OCI-LY1 (cell line): Measurements from ENCODE around the gene ARHGAP10.

Experiments used
- H2AFZ ChIP-seq: fragments of 200-600 bp; sonication (generic), shearing (Covaris generic); 2 replicates; pipeline ENCODE4 v1.6.0; 2014; ENCODE audit warnings: antibody characterized with exemption, mild to moderate bottlenecking, low read length
- H3F3A ChIP-seq: fragments of 200-600 bp; sonication (generic), shearing (Covaris generic); 2 replicates; pipeline ENCODE4 v1.6.0; 2014; ENCODE audit warnings: mild to moderate bottlenecking, antibody characterized with exemption, low read length, moderate library complexity; ENCODE audit not compliant: insufficient read depth
- H3K27ac ChIP-seq: fragments of 200-600 bp; sonication (generic); 2 replicates; pipeline ENCODE4 v1.5.1; 2014; ENCODE audit warnings: low read length, mixed run types, mild to moderate bottlenecking, low read depth; ENCODE audit not compliant: poor library complexity, severe bottlenecking
- H3K27me3 ChIP-seq: fragments of 200-600 bp; sonication (generic); 2 replicates; pipeline ENCODE4 v1.6.0; 2014; ENCODE audit warnings: antibody characterized with exemption, mild to moderate bottlenecking, low read length, moderate library complexity; ENCODE audit not compliant: insufficient read depth
- H3K36me3 ChIP-seq: fragments of 200-600 bp; sonication (generic); 2 replicates; pipeline ENCODE4 v1.6.1; 2014; ENCODE audit warnings: mild to moderate bottlenecking, antibody characterized with exemption, low read length, moderate library complexity, mixed read lengths; ENCODE audit not compliant: insufficient read depth
- H3K4me1 ChIP-seq: fragments of 200-600 bp; sonication (generic); 2 replicates; pipeline ENCODE4 v1.5.1; 2014; ENCODE audit warnings: mild to moderate bottlenecking, low read length, moderate library complexity; ENCODE audit not compliant: insufficient read depth, severe bottlenecking
- H3K4me2 ChIP-seq: fragments of 200-600 bp; sonication (generic), shearing (Covaris generic); 2 replicates; pipeline ENCODE4 v1.6.1; 2014; ENCODE audit warnings: low read length
- H3K4me3 ChIP-seq: fragments of 200-600 bp; sonication (generic); 2 replicates; pipeline ENCODE4 v1.5.1; 2014; ENCODE audit warnings: low read length, low read depth, mild to moderate bottlenecking, mixed read lengths; ENCODE audit not compliant: poor library complexity, severe bottlenecking
- H3K79me2 ChIP-seq: fragments of 200-600 bp; shearing (Covaris generic); 2 replicates; pipeline ENCODE4 v1.6.1; 2016; ENCODE audit warnings: mixed run types, low read length, mixed read lengths; ENCODE audit not compliant: insufficient read depth
- H3K9ac ChIP-seq: fragments of 200-600 bp; sonication (generic), shearing (Covaris generic); 2 replicates; pipeline ENCODE4 v1.6.1; 2014; ENCODE audit warnings: mild to moderate bottlenecking, low read length, mixed read lengths
- H3K9me2 ChIP-seq: fragments of 200-600 bp; sonication (generic), shearing (Covaris generic); 2 replicates; pipeline ENCODE4 v1.6.1; 2014; ENCODE audit warnings: low read depth, mild to moderate bottlenecking, low read length, mixed read lengths
- H3K9me3 ChIP-seq: fragments of 200-600 bp; shearing (Covaris generic); 2 replicates; pipeline ENCODE4 v1.6.1; 2014; ENCODE audit warnings: low read length, mixed read lengths
- H4K20me1 ChIP-seq: fragments of 200-600 bp; sonication (generic), shearing (Covaris generic); 2 replicates; pipeline ENCODE4 v1.6.0; 2016; ENCODE audit warnings: mild to moderate bottlenecking, low read length; ENCODE audit not compliant: insufficient read depth
- EZH2 ChIP-seq: fragments of 200-600 bp; sonication (generic), shearing (Covaris generic); IDR thresholded peaks from 2 replicates; pipeline ENCODE4 v1.8.0; 2017; ENCODE audit warnings: borderline replicate concordance, mixed run types, mild to moderate bottlenecking, antibody characterized with exemption, low read length, moderate library complexity, mixed read lengths
- TF ChIP-seq, protein P1 (sequence below): fragments of 200-600 bp; sonication (generic), shearing (Covaris generic); IDR thresholded peaks from 2 replicates; pipeline ENCODE4 v1.5.1; 2017; ENCODE audit warnings: mild to moderate bottlenecking, antibody characterized with exemption, low read length, moderate library complexity, mixed read lengths

ARHGAP10 gene

DNA sequence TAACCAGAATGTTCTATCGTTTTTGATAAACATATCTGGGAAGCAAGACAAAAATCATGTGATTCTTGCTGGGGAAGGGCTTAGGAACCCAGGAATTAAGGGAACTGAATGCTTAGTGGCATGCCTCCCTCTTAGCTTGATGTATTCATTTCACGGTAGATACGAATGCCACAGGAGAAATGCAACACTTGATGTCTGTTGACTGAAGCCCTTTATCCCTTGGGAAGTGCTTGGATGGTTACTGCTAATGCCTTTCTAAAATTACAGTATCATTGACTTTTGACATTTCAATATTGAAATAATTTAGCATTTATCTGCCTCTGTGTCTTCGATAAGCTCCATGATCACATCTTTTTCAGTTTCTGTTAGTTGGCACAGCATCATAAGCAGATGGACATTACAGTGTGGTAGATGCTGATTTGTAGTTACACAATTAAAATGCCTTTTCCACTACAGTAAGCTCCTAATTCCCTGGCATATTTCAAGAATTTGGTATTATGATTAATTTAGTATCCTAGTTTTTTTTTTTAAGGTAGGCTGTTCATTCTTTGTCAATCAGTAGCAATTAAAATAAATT is 226.7 kb downstream of the ARHGAP10 start:
- Histone ChIP-seq H3K9me2 (no peaks in the 10 kb centered on the region), H3K27ac (no peak overlapping the region), H3K79me2 (no peaks in the 10 kb centered on the region), H3K4me3 (no peak overlapping the region), H3K9me3 (no peaks in the 10 kb centered on the region), H2AFZ (no peak overlapping the region), H4K20me1 (no peaks in the 10 kb centered on the region), H3F3A (no peaks in the 10 kb centered on the region), H3K4me2 (no peak overlapping the region), H3K9ac (no peak overlapping the region), H3K36me3 (no peaks in the 10 kb centered on the region), H3K4me1 (no peaks in the 10 kb centered on the region), H3K27me3 (0 out of 2 replicates have a peak, but pooled peaks cover 4% of the 10 kb centered on the region)
- TF ChIP-seq, protein P1, sequence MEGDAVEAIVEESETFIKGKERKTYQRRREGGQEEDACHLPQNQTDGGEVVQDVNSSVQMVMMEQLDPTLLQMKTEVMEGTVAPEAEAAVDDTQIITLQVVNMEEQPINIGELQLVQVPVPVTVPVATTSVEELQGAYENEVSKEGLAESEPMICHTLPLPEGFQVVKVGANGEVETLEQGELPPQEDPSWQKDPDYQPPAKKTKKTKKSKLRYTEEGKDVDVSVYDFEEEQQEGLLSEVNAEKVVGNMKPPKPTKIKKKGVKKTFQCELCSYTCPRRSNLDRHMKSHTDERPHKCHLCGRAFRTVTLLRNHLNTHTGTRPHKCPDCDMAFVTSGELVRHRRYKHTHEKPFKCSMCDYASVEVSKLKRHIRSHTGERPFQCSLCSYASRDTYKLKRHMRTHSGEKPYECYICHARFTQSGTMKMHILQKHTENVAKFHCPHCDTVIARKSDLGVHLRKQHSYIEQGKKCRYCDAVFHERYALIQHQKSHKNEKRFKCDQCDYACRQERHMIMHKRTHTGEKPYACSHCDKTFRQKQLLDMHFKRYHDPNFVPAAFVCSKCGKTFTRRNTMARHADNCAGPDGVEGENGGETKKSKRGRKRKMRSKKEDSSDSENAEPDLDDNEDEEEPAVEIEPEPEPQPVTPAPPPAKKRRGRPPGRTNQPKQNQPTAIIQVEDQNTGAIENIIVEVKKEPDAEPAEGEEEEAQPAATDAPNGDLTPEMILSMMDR, result no peak
- no peak for TF ChIP-seq EZH2

DNA sequence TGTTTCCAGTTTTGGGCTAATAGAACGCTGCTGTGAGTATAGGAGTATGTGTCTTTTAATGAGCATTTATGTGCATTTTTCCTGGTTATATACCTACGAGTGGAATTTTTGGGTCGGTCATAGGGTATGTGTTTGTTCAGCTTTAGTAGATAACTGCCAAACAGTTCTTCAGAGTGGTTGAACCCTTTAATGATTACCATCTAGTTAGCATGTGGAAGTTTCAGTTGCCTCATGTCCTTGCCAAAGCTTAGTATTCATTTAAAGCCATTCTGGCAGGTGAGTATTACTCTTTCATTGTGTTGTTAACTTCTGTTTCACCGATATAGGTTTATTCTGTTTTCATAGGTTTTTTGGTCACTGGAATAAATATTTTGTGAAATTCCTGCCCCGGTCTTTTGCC is 229.1 kb downstream of the ARHGAP10 start:
- H3K27ac ChIP-seq, result no peak overlapping the region
- H2AFZ ChIP-seq, result no peak overlapping the region
- no peaks in the 10 kb centered on the region for H4K20me1 ChIP-seq
- H3K9me2 ChIP-seq, result no peaks in the 10 kb centered on the region
- 0 out of 2 replicates have a peak, but pooled peaks cover 4% of the 10 kb centered on the region for H3K27me3 ChIP-seq
- H3K36me3 ChIP-seq, result no peaks in the 10 kb centered on the region
- no peaks in the 10 kb centered on the region for H3F3A ChIP-seq
- H3K9ac ChIP-seq, result no peak overlapping the region
- no peak overlapping the region for H3K4me2 ChIP-seq
- no peak overlapping the region for H3K4me3 ChIP-seq
- TF ChIP-seq, protein P1, result no peak
- TF ChIP-seq EZH2, result no peak
- no peaks in the 10 kb centered on the region for H3K79me2 ChIP-seq
- H3K4me1 ChIP-seq, result no peaks in the 10 kb centered on the region
- no peaks in the 10 kb centered on the region for H3K9me3 ChIP-seq

DNA sequence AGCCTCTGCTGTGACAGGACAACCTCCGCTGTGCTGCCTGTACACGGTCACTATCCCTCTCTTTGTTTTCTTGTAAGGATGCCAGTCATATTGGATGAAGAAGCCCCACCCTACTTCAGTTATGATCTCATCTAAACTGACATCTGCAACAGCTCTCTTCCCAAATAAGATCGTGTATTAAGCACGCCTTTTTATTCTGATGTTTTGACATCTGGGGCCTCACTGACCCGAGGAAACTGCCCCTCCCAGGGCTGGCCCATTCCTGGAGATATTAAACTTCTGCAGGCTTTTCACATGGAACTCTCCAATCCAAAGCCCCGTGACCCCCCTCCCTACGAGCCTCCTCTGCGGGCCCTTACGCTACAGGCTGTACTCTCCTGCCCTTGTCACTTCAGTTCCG is 232.0 kb downstream of the ARHGAP10 start:
- Histone ChIP-seq H3K4me1 (no peaks in the 10 kb centered on the region), H3K4me3 (no peak overlapping the region), H3K79me2 (no peaks in the 10 kb centered on the region), H2AFZ (no peak overlapping the region), H3K27me3 (0 out of 2 replicates have a peak, but pooled peaks cover 4% of the 10 kb centered on the region), H3K36me3 (no peaks in the 10 kb centered on the region), H3K9me2 (no peaks in the 10 kb centered on the region), H4K20me1 (no peaks in the 10 kb centered on the region), H3K9ac (no peak overlapping the region), H3K27ac (no peak overlapping the region), H3K9me3 (no peaks in the 10 kb centered on the region), H3K4me2 (no peak overlapping the region), H3F3A (no peaks in the 10 kb centered on the region)
- TF ChIP-seq, protein P1, result no peak
- TF ChIP-seq EZH2, result no peak
